ENCODE measurements around the gene ENKD1.

ENKD1 gene

GRCh38 chr16:67664258-67664657 lies 2.3 kb downstream of the ENKD1 start:
- H3K4me3 ChIP-seq (ENCODE audit: low read depth, low read length), result no peak overlapping the region
- DNase-seq (ENCODE audit: low read depth), result no peak
- no peak for TF ChIP-seq CTCF (conservative IDR thresholded peaks at IDR 0.05; ENCODE audit: low read depth, low read length)

GRCh38 chr16:67663877-67664222 lies 2.7 kb downstream of the ENKD1 start:
- TF ChIP-seq CTCF (conservative IDR thresholded peaks at IDR 0.05; ENCODE audit: low read depth, low read length), result no peak

GRCh38 chr16:67663151-67663876 lies 3.2 kb downstream of the ENKD1 start:
- TF ChIP-seq CTCF (conservative IDR thresholded peaks at IDR 0.05; ENCODE audit: low read depth, low read length), result peak; percentile 59
- DNase-seq (ENCODE audit: low read depth), result peak; percentile 35
- H3K4me3 ChIP-seq (ENCODE audit: low read depth, low read length), result no peak overlapping the region

More at GRCh38 chr16:67663877-67664222, 2.7 kb downstream of the ENKD1 start:
- H3K4me3 ChIP-seq (ENCODE audit: low read depth, low read length), result no peak overlapping the region
- no peak for DNase-seq (ENCODE audit: low read depth)

- no peak for TF ChIP-seq CTCF (conservative IDR thresholded peaks at IDR 0.05; ENCODE audit: low read depth, low read length)
- DNase-seq (ENCODE audit: low read depth), result no peak
- no peak overlapping the region for H3K4me3 ChIP-seq (ENCODE audit: low read depth, low read length)
These were observed 3.9 kb downstream of the ENKD1 start for GRCh38 chr16:67662653-67663010.

- DNase-seq (ENCODE audit: low read depth), result no peak
- H3K4me3 ChIP-seq (ENCODE audit: low read depth, low read length), result no peak overlapping the region
- TF ChIP-seq CTCF (conservative IDR thresholded peaks at IDR 0.05; ENCODE audit: low read depth, low read length), result no peak
These were observed 4.5 kb downstream of the ENKD1 start for GRCh38 chr16:67661886-67662652.

- peak; percentile 67 for DNase-seq (ENCODE audit: low read depth)
- no peak for TF ChIP-seq CTCF (conservative IDR thresholded peaks at IDR 0.05; ENCODE audit: low read depth, low read length)
- H3K4me3 ChIP-seq (ENCODE audit: low read depth, low read length), result peak overlapping the region; percentile 44
These were observed 5.3 kb downstream of the ENKD1 start for GRCh38 chr16:67661101-67661761.
